Dedifferentiated amniotic fluid mesenchymal stem cell (primary cell): ENCODE data around the gene ABHD15.

Experiments used
- DNase-seq: peaks from one replicate; pipeline ENCODE4 v3.0.0-alpha.2; 2016; ENCODE audit errors: extremely low spot score

ABHD15 gene

GRCh38 chr17:29583324-29584248 is 16.7 kb upstream of the ABHD15 start:
- DNase-seq = no peak

GRCh38 chr17:29582772-29583171 is 15.9 kb upstream of the ABHD15 start:
- DNase-seq = no peak

GRCh38 chr17:29582254-29582765 is 15.5 kb upstream of the ABHD15 start:
- no peak for DNase-seq

- DNase-seq = no peak
These were observed 14.9 kb upstream of the ABHD15 start for GRCh38 chr17:29581583-29582253.

- peak; percentile 62 for DNase-seq
These were observed 13.3 kb upstream of the ABHD15 start for GRCh38 chr17:29579866-29580771.

- DNase-seq = no peak
These were observed 12.0 kb upstream of the ABHD15 start for GRCh38 chr17:29578626-29579485.

GRCh38 chr17:29577385-29578211 is 10.8 kb upstream of the ABHD15 start:
- no peak for DNase-seq

- DNase-seq = no peak
These were observed 10.1 kb upstream of the ABHD15 start for GRCh38 chr17:29577001-29577370.

- no peak for DNase-seq
These were observed 9.6 kb upstream of the ABHD15 start for GRCh38 chr17:29576214-29577000.

- DNase-seq = no peak
These were observed 8.8 kb upstream of the ABHD15 start for GRCh38 chr17:29575511-29576213.

- no peak for DNase-seq
These were observed 8.1 kb upstream of the ABHD15 start for GRCh38 chr17:29574732-29575510.

GRCh38 chr17:29573871-29574731 is 7.3 kb upstream of the ABHD15 start:
- DNase-seq = no peak

- DNase-seq = no peak
These were observed 6.7 kb upstream of the ABHD15 start for GRCh38 chr17:29573558-29573869.

GRCh38 chr17:29572691-29573557 is 6.1 kb upstream of the ABHD15 start:
- DNase-seq = no peak

- DNase-seq = no peak
These were observed 5.2 kb upstream of the ABHD15 start for GRCh38 chr17:29571883-29572681.
